ENCODE data around the gene QPCT. TPM values are rescaled to one million over a fixed set of nuclear protein-coding genes. Genes with fewer than 3 reads are reported as not detected.

Gene QPCT
- total RNA-seq, 1 experiment from 2014 or later, result not detected

DNA sequence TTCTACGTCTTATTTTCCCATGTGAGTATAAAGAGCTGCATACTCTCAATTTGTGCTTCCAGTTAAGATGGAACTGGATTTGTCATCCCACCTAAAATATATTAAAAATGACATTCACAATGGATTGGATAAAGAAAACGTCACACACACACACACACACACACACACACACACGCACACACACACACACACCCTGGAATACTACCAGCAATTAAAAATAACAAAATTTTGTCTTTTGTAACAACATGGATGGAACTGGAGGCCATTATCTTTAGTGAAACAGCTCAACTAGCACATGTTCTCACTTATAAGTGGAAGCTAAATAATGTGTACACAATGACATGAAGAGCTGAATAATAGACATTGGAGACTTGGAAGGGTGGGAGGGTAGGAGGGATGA is 3.8 kb upstream of the QPCT start:
- no peak overlapping the region for H3K23ac ChIP-seq (ENCODE audit: insufficient read length, low read depth, low read length)
- no peak overlapping the region for H3K9ac ChIP-seq (ENCODE audit: extremely low read depth, insufficient read length, low read length)
- H2BK12ac ChIP-seq (ENCODE audit: insufficient read length, low read depth, low read length), result no peak overlapping the region
- no peak overlapping the region for H2BK15ac ChIP-seq (ENCODE audit: low read depth, low read length)
- no peaks in the 10 kb centered on the region for H3K79me1 ChIP-seq (ENCODE audit: insufficient read depth, low read depth, low read length, poor library complexity, severe bottlenecking)
- no peak overlapping the region for H4K8ac ChIP-seq (replicated peaks; ENCODE audit: insufficient read length, low read depth, low read length)
- DNase-seq, result no peak
- no peaks in the 10 kb centered on the region for H3K9me3 ChIP-seq (ENCODE audit: control insufficient read depth, low read depth, low read length)
- Mint-ChIP-seq H3K4me3 (no peak overlapping the region), H3K27me3 (ENCODE audit: low read depth) (no peaks in the 10 kb centered on the region; the same call in 1 of the 2 replicates), H3K4me1 (peaks cover 6 to 13% of the 10 kb centered on the region in 2 experiments; a peak in 3 of 4 replicates), H3K27ac (no peak overlapping the region), H3K9me3 (no peaks in the 10 kb centered on the region), H3K36me3 (ENCODE audit: insufficient read depth in 1 of 3, low read depth in 3 of 3) (no peaks in the 10 kb centered on the region; a peak in 1 of 7 replicates)
- no peak overlapping the region for H4K5ac ChIP-seq (ENCODE audit: insufficient read length, low read depth, low read length)
- no peaks in the 10 kb centered on the region for H3K23me2 ChIP-seq (ENCODE audit: insufficient read length, low read depth, low read length, poor library complexity, severe bottlenecking)
- TF ChIP-seq, protein P1, sequence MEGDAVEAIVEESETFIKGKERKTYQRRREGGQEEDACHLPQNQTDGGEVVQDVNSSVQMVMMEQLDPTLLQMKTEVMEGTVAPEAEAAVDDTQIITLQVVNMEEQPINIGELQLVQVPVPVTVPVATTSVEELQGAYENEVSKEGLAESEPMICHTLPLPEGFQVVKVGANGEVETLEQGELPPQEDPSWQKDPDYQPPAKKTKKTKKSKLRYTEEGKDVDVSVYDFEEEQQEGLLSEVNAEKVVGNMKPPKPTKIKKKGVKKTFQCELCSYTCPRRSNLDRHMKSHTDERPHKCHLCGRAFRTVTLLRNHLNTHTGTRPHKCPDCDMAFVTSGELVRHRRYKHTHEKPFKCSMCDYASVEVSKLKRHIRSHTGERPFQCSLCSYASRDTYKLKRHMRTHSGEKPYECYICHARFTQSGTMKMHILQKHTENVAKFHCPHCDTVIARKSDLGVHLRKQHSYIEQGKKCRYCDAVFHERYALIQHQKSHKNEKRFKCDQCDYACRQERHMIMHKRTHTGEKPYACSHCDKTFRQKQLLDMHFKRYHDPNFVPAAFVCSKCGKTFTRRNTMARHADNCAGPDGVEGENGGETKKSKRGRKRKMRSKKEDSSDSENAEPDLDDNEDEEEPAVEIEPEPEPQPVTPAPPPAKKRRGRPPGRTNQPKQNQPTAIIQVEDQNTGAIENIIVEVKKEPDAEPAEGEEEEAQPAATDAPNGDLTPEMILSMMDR (conservative IDR thresholded peaks at IDR 0.05), result no peak
- no peak overlapping the region for H3K18ac ChIP-seq (ENCODE audit: insufficient read length, low read depth, low read length)
- H2BK120ac ChIP-seq (ENCODE audit: low read depth, low read length, poor library complexity, severe bottlenecking), result no peak overlapping the region
- H3K14ac ChIP-seq (ENCODE audit: insufficient read depth, low read length), result no peak overlapping the region
- no peak overlapping the region for H2BK5ac ChIP-seq (ENCODE audit: insufficient read length, low read length)
- no peaks in the 10 kb centered on the region for H3K79me2 ChIP-seq (ENCODE audit: insufficient read depth, low read length)
- no peak overlapping the region for H2BK20ac ChIP-seq (ENCODE audit: low read depth, low read length, poor library complexity, severe bottlenecking)
- H3K4me1 ChIP-seq (ENCODE audit: insufficient read depth, low read length), result no peaks in the 10 kb centered on the region
- H2AFZ ChIP-seq (ENCODE audit: low read length), result no peak overlapping the region
- WGBS (ENCODE audit: extremely low coverage, insufficient read length, low lambda C conversion rate), result no CpG with 5 or more reads among the region's 3 CpGs
- no peak overlapping the region for H2AK5ac ChIP-seq (ENCODE audit: insufficient read length, low read length)
- no peaks in the 10 kb centered on the region for H3K27me3 ChIP-seq (ENCODE audit: insufficient read depth, low read length)
- no peak overlapping the region for H3K4me2 ChIP-seq (ENCODE audit: insufficient read depth, insufficient read length, low read length)
- no peak overlapping the region for H4K91ac ChIP-seq (ENCODE audit: insufficient read length, low read depth, low read length)
- no peak overlapping the region for H3K27ac ChIP-seq (ENCODE audit: insufficient read length, low read depth, low read length)
- no peak overlapping the region for H3K4ac ChIP-seq (ENCODE audit: low read depth, low read length)
- no peak overlapping the region for H3K56ac ChIP-seq (ENCODE audit: insufficient read length, low read depth, low read length)
- H4K20me1 ChIP-seq (ENCODE audit: control insufficient read depth, insufficient read depth, insufficient read length), result no peaks in the 10 kb centered on the region
- H3T11ph ChIP-seq (ENCODE audit: low read length), result no peak overlapping the region

All from H9 (cell line).